ENCODE data around the gene CD1D.
A peak's percentile ranks its signal among the peaks of the same experiment; 100 is the strongest.
"Not testable (repeated sequence)": the region's sequence is repeated elsewhere in the genome, so short reads cannot be mapped to it uniquely, and the experiment has no call there.

Gene CD1D

GRCh38 chr1:158176849-158177699 lies 3.6 kb upstream of the CD1D start:
- not testable (repeated sequence) for DNase-seq

GRCh38 chr1:158177700-158178450 lies 2.8 kb upstream of the CD1D start:
- peak; percentile 80 to 83 for DNase-seq

DNA sequence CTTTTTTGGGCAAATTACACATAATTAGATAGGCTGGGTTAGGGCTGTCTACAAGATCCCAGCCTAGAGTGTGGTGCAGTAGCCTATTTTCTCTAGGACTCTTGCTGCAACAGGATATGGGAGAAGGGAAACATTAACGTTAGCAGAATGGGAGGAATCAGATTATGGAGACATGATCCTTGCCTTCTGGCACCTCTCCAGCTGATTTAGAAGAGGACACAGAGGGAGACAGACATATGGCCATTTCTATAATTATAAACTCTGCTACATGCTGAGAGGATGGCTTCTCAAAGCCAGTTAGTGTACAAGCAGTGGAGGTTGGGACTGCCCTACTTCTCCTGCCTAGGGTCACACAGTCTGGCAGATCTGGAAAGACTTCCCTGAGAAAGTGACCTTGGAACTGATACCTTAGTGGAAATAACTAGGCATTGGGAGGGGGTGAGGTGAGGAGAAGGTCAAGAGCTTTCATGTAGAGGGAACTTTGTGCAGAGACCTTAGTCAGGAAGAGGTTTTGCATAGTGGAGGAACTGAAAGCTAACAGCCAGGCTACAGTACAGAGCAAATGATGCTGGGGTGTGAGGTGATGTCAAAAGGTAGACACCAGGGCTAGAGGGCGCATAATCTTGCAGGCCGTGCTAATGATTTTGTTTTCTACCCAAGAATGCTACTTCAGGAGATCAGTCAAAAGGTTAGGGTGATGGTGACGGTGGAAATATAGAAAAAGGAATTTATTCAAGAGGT lies 1.2 kb upstream of the CD1D start:
- peak in 1 of 2 donors; percentile 39 for DNase-seq

- DNase-seq: no peak
Observed at GRCh38 chr1:158181577-158181922, 855 bp downstream of the CD1D start.

- peak; percentile 74 to 81 for DNase-seq
Observed at GRCh38 chr1:158185770-158186169, 5.1 kb downstream of the CD1D start.

GRCh38 chr1:158186180-158186579 lies 5.5 kb downstream of the CD1D start:
- no peak for DNase-seq

DNA sequence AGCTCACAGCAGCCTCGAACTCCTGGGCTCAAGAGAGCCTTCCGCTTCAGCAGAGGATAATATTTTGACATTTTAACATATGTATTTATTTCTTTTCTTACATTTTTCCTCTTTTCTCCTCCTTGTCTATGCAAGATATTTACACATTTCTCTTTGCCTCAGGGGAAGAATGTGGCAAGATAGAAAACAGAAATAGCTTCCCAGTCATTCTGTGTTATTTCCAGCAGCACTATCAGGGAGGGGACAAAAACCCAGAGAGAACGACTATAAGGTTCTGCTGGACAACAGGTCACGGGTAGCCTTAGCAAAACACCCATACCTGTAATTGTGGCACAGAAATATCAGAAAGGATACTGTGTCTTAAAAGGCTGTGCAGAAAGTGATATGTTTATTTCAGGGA lies 7.9 kb downstream of the CD1D start:
- no peak for DNase-seq

- DNase-seq: no peak
Observed at GRCh38 chr1:158189624-158190023, 8.9 kb downstream of the CD1D start.

DNA sequence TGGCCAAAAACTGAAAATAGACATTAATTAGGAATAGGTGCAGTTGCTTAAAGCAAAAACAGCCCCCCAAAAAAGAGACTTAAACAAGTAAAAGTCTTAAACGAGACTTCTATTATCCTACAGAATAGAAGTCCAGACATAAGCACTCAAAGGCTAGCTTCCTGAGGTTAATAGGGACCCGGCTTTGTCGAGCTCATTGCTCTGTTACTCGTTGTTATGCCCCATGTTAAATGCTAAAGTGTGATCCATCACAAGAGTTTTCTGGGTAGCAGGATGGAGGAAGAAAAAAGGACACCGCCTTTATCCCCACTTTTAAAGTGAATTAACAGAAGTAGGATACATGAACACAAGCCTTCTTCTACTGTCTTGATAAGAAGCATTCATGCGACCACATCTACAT lies 10.6 kb downstream of the CD1D start:
- no peak for DNase-seq

DNA sequence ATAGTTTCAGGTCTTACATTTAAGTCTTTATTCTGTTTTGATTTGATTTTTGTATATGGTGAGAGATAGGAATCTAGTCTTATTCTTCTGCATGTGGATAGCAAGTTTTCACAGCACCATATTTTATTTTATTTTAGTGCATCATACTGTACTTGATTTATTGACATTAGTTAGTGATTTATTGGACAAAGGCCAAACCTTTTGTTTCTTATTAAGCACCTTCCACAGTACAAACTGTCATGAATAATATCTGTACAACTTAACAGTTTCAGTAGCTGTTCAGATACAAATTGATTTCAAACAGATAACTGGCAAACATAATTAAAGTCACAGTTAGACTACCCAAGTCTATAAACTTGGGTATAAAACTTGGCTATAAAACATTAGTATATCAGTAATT lies 15.8 kb downstream of the CD1D start:
- no peak for DNase-seq

DNA sequence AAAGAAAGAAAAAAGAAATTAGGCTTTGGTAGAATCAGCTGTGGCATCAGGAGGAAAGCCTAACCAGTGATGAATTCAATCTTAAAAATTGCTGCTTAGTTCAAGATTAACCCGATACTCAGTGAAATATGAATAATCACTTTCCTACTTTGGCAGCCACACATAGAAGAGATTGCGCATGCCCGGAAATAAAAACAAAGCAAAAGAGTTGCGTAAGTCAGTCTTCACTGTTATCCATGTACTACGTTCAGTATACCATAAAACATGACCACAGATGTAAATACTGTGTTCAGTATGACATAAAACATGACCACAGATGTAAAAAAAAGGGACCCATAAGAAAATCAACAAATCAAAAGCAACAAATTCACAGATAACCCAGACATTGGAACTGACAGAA lies 19.2 kb downstream of the CD1D start:
- DNase-seq: peak; percentile 42 to 45

GRCh38 chr1:158200527-158200926 lies 19.8 kb downstream of the CD1D start:
- peak in 1 of 2 donors; percentile 2 for DNase-seq

DNA sequence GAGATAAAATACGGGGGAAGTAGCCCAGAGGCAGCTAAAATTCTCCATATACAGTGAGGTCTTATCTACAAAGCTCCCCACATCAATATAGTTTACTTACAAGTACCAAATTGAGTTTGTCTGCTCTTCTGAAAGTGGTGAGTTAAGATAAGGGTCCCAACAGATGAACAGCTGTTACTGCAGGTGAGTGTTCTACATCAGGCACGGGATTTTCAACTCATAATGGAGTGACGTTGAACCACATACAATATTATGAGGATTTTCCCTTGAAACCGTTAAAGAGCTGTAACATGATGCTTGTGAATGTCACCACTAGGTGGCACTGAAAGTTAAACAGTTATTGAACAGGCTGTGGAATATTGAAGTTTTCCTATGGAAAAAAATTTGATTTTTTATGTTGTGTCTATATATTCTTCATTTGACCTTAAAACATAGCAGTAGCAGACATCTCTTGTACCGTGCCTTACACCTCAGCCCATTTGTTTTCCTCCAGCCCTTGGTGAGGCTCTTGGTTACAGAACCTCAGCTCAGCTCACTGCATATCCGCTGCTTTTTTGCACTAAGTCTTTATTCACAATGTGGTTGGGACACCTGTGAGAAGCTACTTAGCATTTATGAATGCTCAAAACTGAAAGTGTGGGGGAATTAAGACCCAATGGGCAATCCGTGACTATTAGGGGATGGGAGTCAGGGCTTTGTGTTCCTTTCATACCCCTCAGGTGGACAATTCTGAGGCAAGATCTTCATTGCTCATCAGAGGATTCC lies 23.2 kb downstream of the CD1D start:
- DNase-seq: peak; percentile 68 to 77

GRCh38 chr1:158204458-158204827 lies 23.7 kb downstream of the CD1D start:
- DNase-seq: no peak

- peak in 1 of 2 donors; percentile 3 for DNase-seq
Observed at GRCh38 chr1:158208586-158209116, 28.0 kb downstream of the CD1D start.

GRCh38 chr1:158212320-158212719 lies 31.6 kb downstream of the CD1D start:
- no peak for DNase-seq

- not testable (repeated sequence) for DNase-seq
Observed at GRCh38 chr1:158223445-158223844, 42.8 kb downstream of the CD1D start.

DNA sequence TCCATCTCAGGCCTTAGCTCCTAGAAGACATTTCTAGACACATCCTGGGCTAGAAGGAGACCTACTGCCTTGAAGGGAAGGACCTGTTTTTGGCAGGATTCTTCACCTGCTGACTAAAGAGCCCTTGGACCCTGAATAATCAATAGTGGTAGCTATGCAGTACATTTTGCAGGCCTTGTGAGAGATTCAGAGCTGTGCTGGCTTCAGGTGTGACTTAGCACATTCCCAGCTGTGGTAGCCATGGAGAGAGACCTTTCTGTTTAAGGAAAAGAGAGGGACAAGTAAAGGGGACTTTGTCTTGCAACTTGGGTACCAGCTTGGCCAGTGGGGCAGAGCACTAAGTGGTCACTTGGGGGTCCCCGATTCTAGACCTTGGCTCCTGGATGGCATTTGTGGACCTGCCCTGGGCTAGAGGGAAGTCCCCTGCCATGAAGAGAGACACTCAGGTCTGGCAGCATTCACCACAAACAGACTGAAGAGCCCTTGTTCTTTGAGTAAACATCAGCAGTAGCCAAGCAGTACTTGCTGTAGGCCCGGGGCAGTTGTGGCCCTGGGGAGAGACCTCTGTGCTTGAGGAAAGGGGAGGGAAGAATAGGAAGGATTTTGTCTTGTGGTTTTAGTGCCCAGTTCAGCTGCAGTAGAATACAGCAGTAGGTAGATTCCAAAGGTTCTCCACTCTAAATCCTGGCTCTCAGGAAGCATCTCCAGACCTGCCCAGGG lies 47.4 kb downstream of the CD1D start:
- no peak for DNase-seq

Measured in inflammatory macrophage (primary cell).